DMS 273 treated with DMSO at 0.1 percent for 48 hours (cell line): Measurements from ENCODE around the gene SKP1.
A peak's percentile ranks its signal among the peaks of the same experiment; 100 is the strongest.

Experiments used
- DNase-seq: peaks from one replicate; lab custom pipeline; 2025; lab: John Stamatoyannopoulos, UW

Gene SKP1

GRCh38 chr5:134143944-134144941, 32.5 kb downstream of the SKP1 start:
- no peak for DNase-seq

GRCh38 chr5:134143431-134143830, 33.3 kb downstream of the SKP1 start:
- DNase-seq: no peak

- no peak for DNase-seq
These were observed 33.9 kb downstream of the SKP1 start for GRCh38 chr5:134142806-134143205.

GRCh38 chr5:134142052-134142451, 34.7 kb downstream of the SKP1 start:
- no peak for DNase-seq

GRCh38 chr5:134141331-134142050, 35.3 kb downstream of the SKP1 start:
- DNase-seq: no peak

- peak; percentile 70 for DNase-seq
These were observed 36.1 kb downstream of the SKP1 start for GRCh38 chr5:134140530-134141201.

GRCh38 chr5:134139891-134140469, 36.8 kb downstream of the SKP1 start:
- no peak for DNase-seq

GRCh38 chr5:134139377-134139851, 37.3 kb downstream of the SKP1 start:
- no peak for DNase-seq

- DNase-seq: no peak
These were observed 38.1 kb downstream of the SKP1 start for GRCh38 chr5:134138416-134139376.

- DNase-seq: no peak
These were observed 40.0 kb downstream of the SKP1 start for GRCh38 chr5:134136771-134137170.

GRCh38 chr5:134136221-134136631, 40.5 kb downstream of the SKP1 start:
- DNase-seq: no peak

- no peak for DNase-seq
These were observed 41.6 kb downstream of the SKP1 start for GRCh38 chr5:134135091-134135655.

GRCh38 chr5:134133995-134134541, 42.7 kb downstream of the SKP1 start:
- DNase-seq: no peak

GRCh38 chr5:134133188-134133994, 43.4 kb downstream of the SKP1 start:
- no peak for DNase-seq

GRCh38 chr5:134132372-134133187, 44.2 kb downstream of the SKP1 start:
- no peak for DNase-seq

- DNase-seq: no peak
These were observed 45.0 kb downstream of the SKP1 start for GRCh38 chr5:134131578-134132350.

GRCh38 chr5:134131165-134131564, 45.6 kb downstream of the SKP1 start:
- no peak for DNase-seq
